LNCAP (cell line): ENCODE data around the gene RAN.

ENCODE experiments used
- CTCF ChIP-seq: fragments of 450-650 bp; IDR thresholded peaks from 2 replicates; pipeline ENCODE4 v1.5.1; 2017; ENCODE audit warnings: mild to moderate bottlenecking

The RAN gene

GRCh38 chr12:130873106-130873795, 1.4 kb downstream of the RAN start:
- no peak for TF ChIP-seq CTCF

GRCh38 chr12:130873825-130874224, 2.0 kb downstream of the RAN start:
- TF ChIP-seq CTCF: no peak

GRCh38 chr12:130874696-130875095, 2.8 kb downstream of the RAN start:
- no peak for TF ChIP-seq CTCF

GRCh38 chr12:130875193-130875592, 3.3 kb downstream of the RAN start:
- TF ChIP-seq CTCF: no peak

- TF ChIP-seq CTCF: no peak
These were observed 4.4 kb downstream of the RAN start for GRCh38 chr12:130876297-130876696.

GRCh38 chr12:130876758-130877157, 4.9 kb downstream of the RAN start:
- TF ChIP-seq CTCF: no peak

- TF ChIP-seq CTCF: no peak
These were observed 5.5 kb downstream of the RAN start for GRCh38 chr12:130877333-130877732.
